Right renal pelvis (tissue), 4 donors: ENCODE measurements around the gene LYPD4. TPM values are rescaled to one million over a fixed set of nuclear protein-coding genes. Genes with fewer than 3 reads are reported as not detected.
"Not testable (repeated sequence)": the region's sequence is repeated elsewhere in the genome, so short reads cannot be mapped to it uniquely, and the experiment has no call there.

ENCODE experiments used
- DNase-seq, 4 donors: peaks; one replicate each; pipeline ENCODE4 v3.0.0-alpha.2; 2013; ENCODE audit warnings: low read depth in 4 of 4, low spot score in 3 of 4, missing footprints in 1 of 4
- polyA plus RNA-seq, 4 donors: library from polyadenylated mRNA; unstranded; fragments of 120-200 nt; gene quantifications; one replicate each; pipeline ENCODE4 v1.2.1, GENCODE V29; 2013; ENCODE audit not compliant: insufficient read length in 4 of 4

Gene LYPD4
- polyA plus RNA-seq, 4 donors: 0.08 TPM; not detected in 3

DNA sequence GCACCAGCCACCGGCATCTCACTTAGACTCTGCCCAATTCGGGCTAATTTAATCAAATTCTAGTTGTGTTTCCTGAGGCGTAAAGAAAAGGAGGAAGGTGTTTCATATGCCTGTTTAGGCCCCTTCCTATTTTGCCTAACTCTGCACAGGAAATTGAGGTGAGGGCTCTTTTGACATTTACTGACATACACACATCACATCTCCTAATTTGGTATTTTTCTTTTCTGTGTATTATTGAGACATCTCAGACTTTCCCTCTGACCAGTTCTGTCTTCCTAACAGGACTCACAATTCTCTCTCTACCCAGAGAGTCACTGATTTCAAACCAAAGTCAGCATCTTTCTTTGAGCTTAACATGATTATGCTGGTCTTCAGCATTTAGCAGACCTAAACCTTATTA is 40.1 kb downstream of the LYPD4 start:
- no peak for DNase-seq

DNA sequence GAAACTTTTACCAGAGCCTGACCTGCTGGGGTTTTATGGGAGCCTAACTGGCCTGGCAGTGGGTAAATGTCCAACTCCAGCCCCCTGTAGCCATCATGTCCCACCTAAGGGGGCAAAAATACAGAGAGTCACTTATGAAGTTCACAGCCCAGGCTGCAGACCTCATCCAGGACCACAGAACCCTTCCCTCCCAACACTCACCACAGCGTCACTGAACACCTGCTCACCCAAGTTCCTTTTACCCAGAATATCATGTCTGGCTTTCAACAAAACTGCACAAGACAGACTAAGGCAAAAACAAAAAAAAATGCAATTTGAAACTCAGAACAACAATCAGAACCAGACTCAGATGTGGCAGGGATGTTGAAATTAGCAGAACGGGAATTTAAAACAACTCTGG is 41.7 kb downstream of the LYPD4 start:
- no peak for DNase-seq

DNA sequence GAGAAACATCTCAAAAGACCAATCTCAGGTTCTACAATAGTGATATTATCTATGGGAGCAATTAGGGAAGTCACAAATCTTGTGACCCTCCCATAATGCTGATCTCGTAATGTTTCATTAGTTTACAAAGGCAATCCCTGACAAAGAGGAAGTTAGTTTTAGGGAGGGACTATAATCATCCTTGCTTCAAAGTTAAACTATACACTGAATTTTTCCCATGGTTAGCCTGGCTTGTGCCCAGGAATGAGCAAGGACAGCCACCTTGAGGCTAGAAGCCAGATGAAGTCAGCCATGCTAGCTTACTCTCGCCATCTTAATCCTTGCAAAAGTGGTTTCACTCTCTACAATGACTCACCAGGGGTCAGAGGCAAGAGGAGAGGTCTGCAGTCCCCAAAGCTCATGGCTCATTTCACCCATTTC is 42.7 kb downstream of the LYPD4 start:
- DNase-seq: no peak

DNA sequence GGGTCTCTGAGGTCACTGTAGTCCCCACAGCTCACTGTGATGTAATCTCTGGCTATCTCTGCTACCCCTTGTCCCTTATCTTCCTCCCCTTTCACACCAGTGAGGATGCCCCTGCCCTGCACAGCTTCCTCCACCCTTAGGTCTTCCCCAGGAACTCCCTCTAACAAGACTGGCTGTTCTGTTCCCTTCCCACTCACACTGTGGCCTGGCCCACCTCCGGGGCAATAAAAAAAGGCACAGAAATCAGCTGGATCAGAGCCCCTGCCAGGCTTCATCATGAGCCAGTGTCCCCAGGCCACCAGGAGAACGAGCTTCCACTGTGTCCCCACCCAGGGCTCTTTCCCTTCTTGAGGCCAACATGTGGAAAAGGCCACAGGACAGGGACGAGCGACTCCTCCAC is 43.5 kb downstream of the LYPD4 start:
- no peak for DNase-seq

DNA sequence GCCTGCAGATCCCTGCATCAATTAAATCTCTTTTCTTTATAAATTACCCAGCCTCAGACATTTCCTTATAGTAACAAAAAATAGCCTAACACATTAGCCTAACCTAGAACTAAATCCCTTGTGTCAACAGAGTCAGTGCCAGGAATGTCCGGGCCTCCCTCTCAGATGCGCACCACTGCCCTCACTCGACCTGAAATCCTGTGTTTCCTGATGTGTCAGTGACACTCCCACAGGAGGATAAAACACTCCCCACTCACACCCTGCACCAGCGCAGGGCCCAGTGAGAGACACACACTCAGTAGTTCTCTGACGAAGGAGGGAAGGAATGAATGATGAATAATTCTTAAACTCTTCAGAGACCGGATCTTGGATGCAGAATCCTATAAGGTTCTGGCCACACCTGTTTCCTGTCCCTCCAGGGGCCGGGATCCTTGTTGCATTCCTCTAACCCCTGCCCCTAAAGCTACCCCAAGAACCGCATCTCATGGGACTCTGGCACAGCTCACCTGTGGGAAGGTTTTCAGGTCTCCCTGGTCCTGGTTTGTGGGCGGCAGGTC is 45.0 kb downstream of the LYPD4 start:
- DNase-seq: peak in 1 of 4 donors; percentile 24

DNA sequence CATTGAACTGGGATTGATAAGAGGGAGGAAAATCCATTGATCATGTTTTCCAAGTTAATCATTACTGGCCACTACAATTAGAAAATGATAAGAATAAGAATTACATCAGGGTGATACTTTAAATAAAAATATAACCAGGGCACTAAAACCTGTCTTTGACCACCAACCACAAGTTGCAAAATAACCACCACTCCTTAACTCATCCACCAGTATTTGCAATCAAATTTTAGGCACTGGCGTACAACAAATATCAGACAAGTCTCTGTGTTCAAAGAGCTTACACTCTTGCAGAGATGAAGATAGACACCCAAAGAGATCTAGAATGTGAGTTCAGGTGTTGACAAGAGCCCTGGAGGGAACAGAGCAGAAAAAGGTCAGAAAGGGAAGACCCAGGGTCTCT is 47.6 kb downstream of the LYPD4 start:
- DNase-seq: no peak

DNA sequence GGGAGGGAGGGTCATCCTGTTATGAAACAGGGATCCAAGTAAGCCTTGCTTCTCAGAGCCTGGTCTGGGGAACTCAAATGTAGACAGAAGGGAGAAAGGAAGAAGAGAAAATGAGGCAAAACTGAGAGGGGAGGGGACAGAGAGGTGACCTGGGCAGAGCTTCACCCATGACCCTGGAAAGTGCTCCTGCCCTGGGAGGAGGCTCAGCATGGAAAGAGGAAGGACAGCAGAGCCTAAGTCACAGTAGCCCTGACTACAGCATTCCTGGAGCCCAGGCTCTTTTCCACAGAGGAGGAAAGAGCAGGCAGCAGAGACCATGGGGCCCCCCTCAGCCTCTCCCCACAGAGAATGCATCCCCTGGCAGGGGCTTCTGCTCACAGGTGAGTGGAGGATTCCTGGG is 48.1 kb downstream of the LYPD4 start, which contains the start of gene CEACAM3:
CEACAM3 (plus strand) TSS at position 226 of the 400 bp plus-strand sequence; CDS start at position 317, 91 bp downstream.
- no peak for DNase-seq

DNA sequence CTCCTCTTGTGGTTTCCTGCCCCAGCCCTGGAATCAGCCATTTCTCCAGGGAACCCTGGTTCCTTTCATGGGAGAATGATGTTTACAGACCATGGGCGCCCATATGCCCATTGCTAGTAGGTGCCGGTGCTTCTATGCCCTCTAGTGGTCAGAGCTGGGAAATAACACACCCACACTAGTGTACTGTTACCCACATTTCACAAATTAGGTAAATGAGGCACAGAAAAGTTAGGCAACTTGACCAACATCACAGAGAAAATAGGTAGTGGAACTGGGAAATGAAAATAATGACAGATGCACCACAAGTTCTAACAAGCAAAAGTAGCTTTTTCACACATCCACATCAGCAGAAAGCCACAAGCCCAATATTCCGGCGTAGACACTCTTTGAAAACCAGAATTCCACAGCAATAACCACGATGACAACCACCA is 49.4 kb downstream of the LYPD4 start:
- DNase-seq: no peak

DNA sequence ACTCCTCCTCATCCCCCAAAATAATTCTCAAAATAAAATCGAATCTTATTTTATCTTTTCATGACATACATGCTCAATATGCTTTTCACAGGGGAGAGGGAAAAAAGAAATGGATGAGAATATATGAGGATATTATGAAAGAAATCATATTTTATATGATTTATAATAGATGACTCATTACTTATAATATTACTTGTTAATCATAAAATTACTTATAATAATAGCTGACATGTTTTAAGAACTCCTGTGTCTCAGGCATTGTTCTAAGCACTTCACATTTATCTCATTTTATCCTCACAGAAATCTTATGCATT is 51.1 kb downstream of the LYPD4 start:
- DNase-seq: no peak

DNA sequence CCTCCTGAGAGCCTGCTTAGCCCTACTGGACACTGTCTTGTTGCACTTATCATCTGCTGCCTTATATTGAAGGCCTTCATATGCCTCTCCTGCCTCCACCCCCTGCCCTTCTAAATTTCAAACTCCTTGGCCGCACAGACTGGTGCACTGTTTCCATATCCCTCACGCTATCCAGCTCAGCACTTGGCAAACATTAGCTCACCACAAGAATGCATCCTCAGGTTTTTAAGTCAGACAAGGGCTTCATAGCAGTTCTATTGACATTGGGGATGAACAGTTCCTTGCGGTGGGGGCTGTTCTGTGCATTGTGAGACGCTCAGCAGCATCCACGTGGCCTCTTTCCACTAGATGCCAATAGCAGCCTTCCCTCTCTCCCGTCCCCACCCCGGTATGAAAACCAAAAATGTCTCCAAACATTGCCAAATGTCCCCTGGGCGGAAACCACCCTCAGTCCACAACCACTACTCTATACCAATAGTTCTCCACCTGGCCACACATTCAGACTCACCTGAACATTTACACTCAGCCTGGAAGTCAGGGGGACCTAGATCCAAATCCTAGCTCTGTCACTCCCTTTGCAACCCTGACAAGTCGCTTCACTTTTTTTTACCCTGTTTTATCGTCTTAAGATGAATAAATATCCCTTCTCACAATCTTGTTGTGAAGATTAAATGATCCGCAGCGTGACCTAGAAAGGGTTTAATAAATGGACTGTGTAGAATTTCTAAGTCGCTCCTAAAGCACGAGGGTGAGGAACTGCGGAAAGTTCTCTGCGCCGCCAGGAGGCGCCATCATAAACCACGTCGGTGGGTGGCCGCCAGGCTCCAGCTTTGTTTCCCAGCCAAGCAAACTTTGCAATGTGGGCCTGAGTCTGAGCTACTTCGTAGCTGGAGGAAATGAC is 51.7 kb downstream of the LYPD4 start:
- DNase-seq: peak in 1 of 4 donors; percentile 20

DNA sequence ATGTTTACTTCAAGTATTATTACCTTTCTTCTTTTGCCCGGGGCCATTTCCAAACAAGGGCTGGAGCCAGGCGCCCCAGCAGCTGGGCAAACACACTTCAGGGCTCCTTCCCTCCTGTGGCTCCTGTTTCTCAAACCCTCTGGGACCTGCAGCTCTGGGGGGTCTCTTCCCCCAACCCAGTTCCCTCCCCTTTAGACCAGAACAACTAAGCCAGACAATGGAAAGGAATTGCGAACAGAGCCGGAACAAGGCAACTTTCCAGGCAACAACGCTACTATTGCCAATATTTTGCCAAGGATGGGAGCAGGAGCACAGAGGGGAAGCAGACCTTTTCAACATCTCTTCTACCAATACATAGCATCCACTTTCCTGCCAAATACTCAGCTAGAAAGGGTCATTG is 55.4 kb downstream of the LYPD4 start:
- DNase-seq: not testable (repeated sequence)

DNA sequence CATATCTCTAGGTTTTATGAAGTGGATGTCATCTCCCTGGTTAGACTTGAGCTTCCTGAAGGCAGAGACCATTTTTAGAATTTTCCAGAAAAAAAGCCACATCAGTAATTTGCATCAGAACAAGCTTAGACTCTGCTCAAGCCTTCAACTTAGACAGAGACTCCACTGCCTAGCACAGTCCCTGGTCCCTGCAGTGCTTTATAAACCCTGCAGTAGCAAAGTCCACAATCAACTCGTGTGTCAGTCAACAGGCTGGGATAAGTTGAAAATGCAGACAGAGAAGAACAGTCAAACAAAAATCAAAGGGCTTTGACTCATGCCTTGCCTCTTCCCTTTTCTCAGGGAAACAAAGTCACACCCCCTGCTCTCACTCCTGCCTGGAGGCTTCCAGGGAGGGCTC is 56.0 kb downstream of the LYPD4 start:
- DNase-seq: not testable (repeated sequence)

Other genes with a start within 250 kb of the LYPD4 start
- gene CEACAM4, start 217.6 kb downstream of the LYPD4 start, polyA plus RNA-seq: under 1 TPM in 1 of 4 donors, not detected in 3; 0.16 TPM
- gene CEACAM7, start 156.4 kb downstream of the LYPD4 start, polyA plus RNA-seq: not detected
- under 1 TPM; 0.04 to 0.40 (median 0.07) TPM for gene CEACAM5, start 136.1 kb downstream of the LYPD4 start, polyA plus RNA-seq
- gene CEACAM6, start 89.2 kb downstream of the LYPD4 start, polyA plus RNA-seq: under 1 TPM; 0.12 to 0.34 (median 0.14) TPM
- under 1 TPM in 1 of 4 donors, not detected in 3; 0.06 TPM for gene CEACAM3, start 48.1 kb downstream of the LYPD4 start, polyA plus RNA-seq
- gene DMRTC2, start 359 bp upstream of the LYPD4 start, polyA plus RNA-seq: under 1 TPM in 1 of 4 donors, not detected in 3; 0.19 TPM
- gene RPS19, start 15.6 kb upstream of the LYPD4 start, polyA plus RNA-seq: 1,000 to 10,000 TPM; 1,099 to 1,885 (median 1,269) TPM
- gene CD79A, start 32.6 kb upstream of the LYPD4 start, polyA plus RNA-seq: 1 to 10 TPM; 1.0 to 1.4 (median 1.2) TPM
- 10 to 100 TPM; 39.1 to 59.6 (median 47.1) TPM for gene ARHGEF1, start 38.5 kb upstream of the LYPD4 start, polyA plus RNA-seq
- under 1 TPM in 3 of 4 donors, not detected in 1; 0.08 to 0.12 (median 0.12) TPM for gene ERFL, start 83.8 kb upstream of the LYPD4 start, polyA plus RNA-seq
- gene RABAC1, start 114.6 kb upstream of the LYPD4 start, polyA plus RNA-seq: 100 to 1,000 TPM in 1 of 4 donors, 10 to 100 TPM in 3; 48.1 to 103 (median 66.2) TPM
- under 1 TPM; 0.13 to 0.87 (median 0.32) TPM for gene ATP1A3, start 149.5 kb upstream of the LYPD4 start, polyA plus RNA-seq
- gene GRIK5, start 225.5 kb upstream of the LYPD4 start, polyA plus RNA-seq: 10 to 100 TPM; 21.5 to 26.9 (median 22.8) TPM
- gene ZNF574, start 231.5 kb upstream of the LYPD4 start, polyA plus RNA-seq: 10 to 100 TPM; 14.0 to 18.2 (median 14.7) TPM